Pulmonary artery endothelial cell (primary cell): Measurements from ENCODE around the gene ZFP91. TPM values are rescaled to one million over a fixed set of nuclear protein-coding genes. Genes with fewer than 3 reads are reported as not detected.

ENCODE experiments used
- DNase-seq: peaks from one replicate; pipeline ENCODE4 v3.0.0-alpha.2; 2011; ENCODE audit warnings: low read depth, low spot score
- total RNA-seq: library from RNA; depleted of rRNA; stranded (reverse); fragments of >200 nt; gene quantifications from 2 replicates; pipeline ENCODE4 v1.2.3, GENCODE V29; 2014

The ZFP91 gene
- total RNA-seq, 1 donor from 2014 or later = 56.0 TPM

DNA sequence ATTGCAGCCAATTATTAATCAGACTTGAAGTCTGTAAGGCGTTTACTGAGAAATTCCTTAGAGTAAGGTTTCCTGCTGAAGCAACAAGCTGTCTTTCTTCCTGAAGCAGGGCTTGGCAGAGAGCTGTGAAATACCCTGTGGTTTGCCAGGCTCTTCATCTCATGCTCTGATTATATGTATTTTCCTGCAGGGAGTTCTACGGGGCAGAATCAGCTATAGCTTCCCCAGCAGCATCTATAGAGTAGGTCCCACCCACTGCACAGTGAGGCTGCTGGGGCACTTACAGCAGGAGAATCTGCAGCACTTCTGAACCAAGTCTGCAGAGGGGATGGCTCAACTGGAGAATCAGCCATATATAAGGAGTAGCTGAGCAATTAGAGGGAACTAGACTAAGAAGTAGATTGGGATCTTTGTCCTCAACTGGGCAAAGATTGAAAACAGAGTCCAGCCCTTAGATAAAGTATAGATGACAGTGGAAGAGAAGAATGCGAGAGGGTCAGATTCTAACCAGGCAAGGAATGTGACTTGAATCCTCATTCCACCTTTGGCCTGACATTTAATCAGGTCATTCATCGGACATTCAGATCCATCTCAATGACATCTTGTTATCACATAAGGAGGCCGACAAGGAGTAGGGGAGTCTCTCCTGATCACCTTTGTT, 81.2 kb downstream of the ZFP91 start:
- DNase-seq = no peak

Other genes with a start within 250 kb of the ZFP91 start
- not detected in 2 replicates for gene OR5B17, start 220.0 kb upstream of the ZFP91 start, total RNA-seq
- gene OR5B3, start 172.2 kb upstream of the ZFP91 start, total RNA-seq = not detected in 2 replicates
- gene OR5B2, start 150.9 kb upstream of the ZFP91 start, total RNA-seq = not detected in 2 replicates
- not detected in 2 replicates for gene OR5B12, start 136.8 kb upstream of the ZFP91 start, total RNA-seq
- not detected in 2 replicates for gene OR5B21, start 71.0 kb upstream of the ZFP91 start, total RNA-seq
- 4.0 and 6.0 TPM in 2 replicates for gene LPXN, start 3.2 kb upstream of the ZFP91 start, total RNA-seq
- 1.6 and 2.2 TPM in 2 replicates for gene CNTF, start 43.6 kb downstream of the ZFP91 start, total RNA-seq
- gene GLYAT, start 152.9 kb downstream of the ZFP91 start, total RNA-seq = not detected in 2 replicates